Measurements from ENCODE around the gene ALPK1.

- TF ChIP-seq CTCF (conservative IDR thresholded peaks at IDR 0.05; ENCODE audit: low read depth, low read length) = no peak
- no peak for TF ChIP-seq EZH2 (IDR thresholded peaks at IDR 0.05; ENCODE audit: borderline replicate concordance, low read depth, low read length, poor library complexity, severe bottlenecking)
These were observed 22.2 kb upstream of the ALPK1 start for GRCh38 chr4:112274959-112275358.

Data from A673 (cell line).